Measurements from ENCODE around the gene SENP1. TPM values are rescaled to one million over a fixed set of nuclear protein-coding genes. Genes with fewer than 3 reads are reported as not detected.
A peak's percentile ranks its signal among the peaks of the same experiment; 100 is the strongest.

The SENP1 gene
- polyA plus RNA-seq, 3 donors = 5.2 to 8.0 (median 6.0) TPM

- intact Hi-C loops (cut with micrococcal nuclease) = no loop called here
- H3K4me2 ChIP-seq (replicated peaks; ENCODE audit: extremely low read depth, low read length, poor library complexity, severe bottlenecking) = peak overlapping the region; percentile 51
Measured at GRCh38 chr12:48002414-48002730, 103.5 kb downstream of the SENP1 start.

GRCh38 chr12:48001505-48002413, 104.1 kb downstream of the SENP1 start:
- no peak overlapping the region for H3K27ac ChIP-seq (ENCODE audit: low read depth in 1 of 2, low read length in 2 of 2)
- WGBS (ENCODE audit: insufficient coverage) = 1% methylated on average over 51 of the region's 57 CpGs
- H3K4me3 ChIP-seq (replicated peaks in 1 of 3; ENCODE audit: low read depth in 2 of 3, low read length in 3 of 3) = peak overlapping the region in 1 of 3 experiments; percentile 39
- Mint-ChIP-seq H3K36me3 (peaks cover 0 to 3% of the 10 kb centered on the region in 2 donors), H3K27me3 (ENCODE audit: low read depth in 3 of 3) (peaks cover 93 to 95% (median 94%) of the 10 kb centered on the region in 3 donors), H3K4me3 (peak overlapping the region; percentile 48 to 88), H3K4me1 (peaks cover 34% of the 10 kb centered on the region), H3K9me3 (peaks cover 0 to 18% (median 8%) of the 10 kb centered on the region in 7 donors), H3K27ac (no peak overlapping the region)
- DNase-seq = no peak
- no peak overlapping the region for H2AFZ ChIP-seq (ENCODE audit: insufficient read depth, low read depth, low read length, poor library complexity, severe bottlenecking)
- no peak overlapping the region for H3K9ac ChIP-seq (ENCODE audit: insufficient read depth, low read length, poor library complexity, severe bottlenecking)
- no peaks in the 10 kb centered on the region for H3K36me3 ChIP-seq (replicated peaks in 1 of 2; ENCODE audit: control insufficient read depth in 1 of 2, insufficient read depth in 2 of 2, low read length in 2 of 2)
- peaks cover 17 to 20% of the 10 kb centered on the region in 2 donors for H3K4me1 ChIP-seq (ENCODE audit: control insufficient read depth in 1 of 2, insufficient read depth in 2 of 2, low read length in 2 of 2)
- H3K9me3 ChIP-seq (replicated peaks in 1 of 2; ENCODE audit: control insufficient read depth in 1 of 2, insufficient read depth in 1 of 2, low read length in 2 of 2) = peaks cover 0 to 39% of the 10 kb centered on the region in 2 donors
- no peaks in the 10 kb centered on the region for H4K20me1 ChIP-seq (ENCODE audit: insufficient read depth, low read length)
- no peaks in the 10 kb centered on the region for H3K79me2 ChIP-seq (ENCODE audit: insufficient read depth, low read length)
- peak overlapping the region; percentile 51 for H3K4me2 ChIP-seq (replicated peaks; ENCODE audit: extremely low read depth, low read length, poor library complexity, severe bottlenecking)
- intact Hi-C loops (cut with micrococcal nuclease) = no loop called here
- TF ChIP-seq CTCF (IDR thresholded peaks at IDR 0.05) = no peak
- H3K27me3 ChIP-seq (ENCODE audit: control insufficient read depth in 2 of 2, insufficient read depth in 2 of 2, low read length in 2 of 2) = peaks cover 71 to 96% of the 10 kb centered on the region in 2 donors

More at GRCh38 chr12:48002414-48002730, 103.5 kb downstream of the SENP1 start:
- Histone ChIP-seq H3K4me1 (ENCODE audit: control insufficient read depth in 1 of 2, insufficient read depth in 2 of 2, low read length in 2 of 2) (peaks cover 17 to 20% of the 10 kb centered on the region in 2 donors), H3K9me3 (replicated peaks in 1 of 2; ENCODE audit: control insufficient read depth in 1 of 2, insufficient read depth in 1 of 2, low read length in 2 of 2) (peaks cover 0 to 39% of the 10 kb centered on the region in 2 donors), H3K27me3 (ENCODE audit: control insufficient read depth in 2 of 2, insufficient read depth in 2 of 2, low read length in 2 of 2) (peaks cover 76 to 99% of the 10 kb centered on the region in 2 donors), H3K36me3 (replicated peaks in 1 of 2; ENCODE audit: control insufficient read depth in 1 of 2, insufficient read depth in 2 of 2, low read length in 2 of 2) (no peaks in the 10 kb centered on the region), H3K27ac (ENCODE audit: low read depth in 1 of 2, low read length in 2 of 2) (no peak overlapping the region), H3K9ac (ENCODE audit: insufficient read depth, low read length, poor library complexity, severe bottlenecking) (no peak overlapping the region), H3K4me3 (replicated peaks in 1 of 3; ENCODE audit: low read depth in 2 of 3, low read length in 3 of 3) (no peak overlapping the region), H4K20me1 (ENCODE audit: insufficient read depth, low read length) (no peaks in the 10 kb centered on the region), H3K79me2 (ENCODE audit: insufficient read depth, low read length) (no peaks in the 10 kb centered on the region), H2AFZ (ENCODE audit: insufficient read depth, low read depth, low read length, poor library complexity, severe bottlenecking) (no peak overlapping the region)
- Mint-ChIP-seq H3K9me3 (peaks cover 0 to 18% (median 8%) of the 10 kb centered on the region in 7 donors), H3K27ac (no peak overlapping the region), H3K27me3 (ENCODE audit: low read depth in 3 of 3) (peaks cover 91 to 96% (median 96%) of the 10 kb centered on the region in 3 donors), H3K4me1 (peaks cover 34% of the 10 kb centered on the region), H3K4me3 (peak overlapping the region in 1 of 2 donors; percentile 88), H3K36me3 (peaks cover 0 to 3% of the 10 kb centered on the region in 2 donors)
- no peak for DNase-seq
- 0% methylated on average over 2 of the region's 13 CpGs for WGBS (ENCODE audit: insufficient coverage)
- no peak for TF ChIP-seq CTCF (IDR thresholded peaks at IDR 0.05)

Data from CD14-positive monocyte (primary cell).